H1 (cell line): Measurements from ENCODE around the gene PTGDR2. TPM values are rescaled to one million over a fixed set of nuclear protein-coding genes. Genes with fewer than 3 reads are reported as not detected.

ENCODE experiments used
- CTCF ChIA-PET: fragments of 300-600 bp; sonication (Branson Sonifier 250); formaldehyde crosslinking; loops from one replicate; lab custom pipeline; 2021; ENCODE audit not compliant: partially characterized antibody; lab: Charles Lee
- POLR2A ChIA-PET: fragments of 300-600 bp; sonication (Branson Sonifier 250); formaldehyde crosslinking; loops from one replicate; lab custom pipeline; 2021; ENCODE audit warnings: inconsistent platforms; ENCODE audit not compliant: partially characterized antibody; lab: Charles Lee
- DNase-seq, 2 experiments: peaks; one replicate each; pipeline versions ENCODE4 v3.0.0 to v3.0.0-alpha.2; 2010 to 2022; ENCODE audit warnings: low spot score in 2 of 2, low read depth in 1 of 2, mixed read lengths in 1 of 2
- FAIRE-seq: peaks from 2 replicates; lab custom pipeline; 2011; peaks lifted over from hg19 to GRCh38; lab: Jason Lieb, UNC
- H2AFZ ChIP-seq: 2 replicates; pipeline ENCODE4 v1.8.1; 2012; ENCODE audit warnings: low read length, inconsistent platforms
- H2AK5ac ChIP-seq: 2 replicates; pipeline ENCODE4 v1.6.1; 2013; ENCODE audit warnings: low read depth, low read length
- H2BK120ac ChIP-seq: replicated peaks from 2 replicates; pipeline ENCODE3; 2013; ENCODE audit warnings: low read depth, low read length, inconsistent platforms
- H2BK12ac ChIP-seq: 2 replicates; pipeline ENCODE4 v1.6.1; 2013; ENCODE audit warnings: low read depth, low read length
- H2BK15ac ChIP-seq: 2 replicates; pipeline ENCODE4 v1.6.1; 2013; ENCODE audit warnings: low read length
- H2BK20ac ChIP-seq: 2 replicates; pipeline ENCODE4 v1.6.1; 2013; ENCODE audit warnings: low read length
- H2BK5ac ChIP-seq: 2 replicates; pipeline ENCODE4 v1.6.1; 2013; ENCODE audit warnings: low read depth, low read length
- H3K14ac ChIP-seq: 2 replicates; pipeline ENCODE4 v1.6.1; 2013; ENCODE audit warnings: inconsistent platforms; ENCODE audit not compliant: insufficient read length
- H3K18ac ChIP-seq: 2 replicates; pipeline ENCODE4 v1.6.1; 2013; ENCODE audit warnings: low read length; ENCODE audit errors: extremely low read depth
- H3K23ac ChIP-seq: 2 replicates; pipeline ENCODE4 v1.6.1; 2013; ENCODE audit warnings: inconsistent platforms; ENCODE audit not compliant: insufficient read length
- H3K23me2 ChIP-seq: 2 replicates; pipeline ENCODE4 v1.6.1; 2013; ENCODE audit warnings: low read depth, low read length
- H3K27ac ChIP-seq: 2 replicates; pipeline ENCODE4 v1.6.1; 2011; ENCODE audit warnings: low read depth, low read length, inconsistent platforms
- H3K27me3 ChIP-seq, 4 experiments: replicated peaks in 1 of 4; 1 replicate in 1 of 4; 2 replicates in 3 of 4; pipeline versions ENCODE4 v1.6.1 to v1.8.1; 2011 to 2013; ENCODE audit warnings: low read length in 3 of 4, mild to moderate bottlenecking in 3 of 4, inconsistent platforms in 2 of 4, mixed read lengths in 2 of 4, moderate library complexity in 1 of 4; ENCODE audit not compliant: control insufficient read depth in 3 of 4, insufficient read depth in 3 of 4; ENCODE audit errors: extremely low read depth in 1 of 4
- H3K36me3 ChIP-seq, 4 experiments: 2 replicates each; pipeline versions ENCODE4 v1.6.1 to v1.8.1; 2011 to 2013; ENCODE audit warnings: mild to moderate bottlenecking in 4 of 4, low read length in 3 of 4, moderate library complexity in 2 of 4, control low read depth in 1 of 4, inconsistent platforms in 1 of 4; ENCODE audit not compliant: insufficient read depth in 4 of 4, control insufficient read depth in 2 of 4
- H3K4ac ChIP-seq: replicated peaks from 2 replicates; pipeline ENCODE3; 2013; ENCODE audit warnings: low read length, low read depth, mixed read lengths, inconsistent platforms; ENCODE audit not compliant: insufficient read length
- H3K4me1 ChIP-seq, 4 experiments: replicated peaks in 1 of 4; 1 replicate in 1 of 4; 2 replicates in 3 of 4; pipeline versions ENCODE4 v1.6.1 to v1.8.1; 2011 to 2013; ENCODE audit warnings: low read length in 3 of 4, inconsistent platforms in 2 of 4, mixed read lengths in 1 of 4; ENCODE audit not compliant: insufficient read depth in 4 of 4, control insufficient read depth in 3 of 4
- H3K4me2 ChIP-seq, 2 experiments: 2 replicates each; pipeline versions ENCODE4 v1.6.1 to v1.8.1; 2011 to 2013; ENCODE audit warnings: low read depth in 2 of 2, low read length in 2 of 2, control low read depth in 1 of 2, inconsistent platforms in 1 of 2, mild to moderate bottlenecking in 1 of 2; ENCODE audit not compliant: insufficient read depth in 1 of 2
- H3K4me3 ChIP-seq, 4 experiments: fragments of 200-600, 300-600 bp in 1 of 4; sonication (generic), shearing (Covaris generic), sonication (Bioruptor Twin) in 1 of 4; 2 replicates each; pipeline versions ENCODE4 v1.5.1 to v1.8.1; 2011 to 2016; ENCODE audit warnings: low read length in 4 of 4, low read depth in 3 of 4, control low read depth in 2 of 4, inconsistent platforms in 2 of 4, mild to moderate bottlenecking in 2 of 4, mixed read lengths in 1 of 4, moderate library complexity in 1 of 4; ENCODE audit not compliant: insufficient read depth in 2 of 4; ENCODE audit errors: extremely low read depth in 1 of 4
- H3K56ac ChIP-seq: replicated peaks from 2 replicates; pipeline ENCODE3; 2013; ENCODE audit warnings: low read depth, mild to moderate bottlenecking, mixed read lengths, low read length, inconsistent platforms; ENCODE audit not compliant: insufficient read length
- H3K79me1 ChIP-seq: 2 replicates; pipeline ENCODE4 v1.6.1; 2013; ENCODE audit warnings: low read depth, low read length, control low read depth
- H3K79me2 ChIP-seq, 2 experiments: 2 replicates each; pipeline versions ENCODE4 v1.6.1 to v1.8.1; 2012 to 2013; ENCODE audit warnings: low read length in 2 of 2, mild to moderate bottlenecking in 2 of 2, inconsistent platforms in 1 of 2; ENCODE audit not compliant: insufficient read depth in 2 of 2, control insufficient read depth in 1 of 2
- H3K9ac ChIP-seq, 4 experiments: replicated peaks in 1 of 4; 1 replicate in 1 of 4; 2 replicates in 3 of 4; pipeline versions ENCODE4 v1.6.1 to v1.8.1; 2011 to 2013; ENCODE audit warnings: low read depth in 3 of 4, low read length in 3 of 4, control low read depth in 2 of 4, mild to moderate bottlenecking in 2 of 4, moderate library complexity in 2 of 4, inconsistent platforms in 1 of 4; ENCODE audit errors: extremely low read depth in 1 of 4
- H3K9me3 ChIP-seq, 2 experiments: 2 replicates each; pipeline versions ENCODE4 v1.6.1 to v1.8.1; 2012 to 2013; ENCODE audit warnings: mild to moderate bottlenecking in 2 of 2, moderate library complexity in 2 of 2, control low read depth in 1 of 2, inconsistent platforms in 1 of 2, low read depth in 1 of 2, low read length in 1 of 2, mixed read lengths in 1 of 2; ENCODE audit not compliant: insufficient read depth in 2 of 2
- H4K20me1 ChIP-seq, 2 experiments: replicated peaks in 1 of 2; 2 replicates each; pipeline versions ENCODE3 to v1.8.1; 2011 to 2013; ENCODE audit warnings: inconsistent platforms in 2 of 2, low read length in 2 of 2, mild to moderate bottlenecking in 1 of 2; ENCODE audit not compliant: insufficient read depth in 2 of 2, control insufficient read depth in 1 of 2
- H4K5ac ChIP-seq: 2 replicates; pipeline ENCODE4 v1.6.1; 2013; ENCODE audit warnings: low read length, low read depth, mixed read lengths, inconsistent platforms; ENCODE audit not compliant: insufficient read length
- H4K8ac ChIP-seq: 2 replicates; pipeline ENCODE4 v1.8.0; 2013; ENCODE audit warnings: mild to moderate bottlenecking, moderate library complexity, low read length, inconsistent platforms; ENCODE audit not compliant: insufficient read depth; ENCODE audit errors: extremely low read depth
- H4K91ac ChIP-seq: replicated peaks from 2 replicates; pipeline ENCODE3; 2013; ENCODE audit warnings: low read length, mixed read lengths, inconsistent platforms; ENCODE audit not compliant: insufficient read length
- EGR1 ChIP-seq: IDR thresholded peaks from 2 replicates; pipeline ENCODE4 v1.6.1; 2011; ENCODE audit warnings: low read depth, low read length, borderline replicate concordance
- MAFK ChIP-seq: IDR thresholded peaks from 2 replicates; pipeline ENCODE4 v1.6.1; 2012; ENCODE audit warnings: low read depth, mild to moderate bottlenecking, improper control_type of control experiment, low read length
- WGBS, 2 experiments: shearing (Covaris generic) in 1 of 2; methylation state at CpG; one replicate each; pipeline versions ENCODE4 v1.1.6 to v1.1.7; 2013 to 2015; ENCODE audit warnings: low lambda C conversion rate in 2 of 2, mixed read lengths in 2 of 2, inconsistent platforms in 1 of 2, low coverage in 1 of 2, missing lambda C conversion rate in 1 of 2; ENCODE audit not compliant: insufficient replicate concordance in 2 of 2, insufficient coverage in 1 of 2, insufficient read length in 1 of 2; ENCODE audit errors: extremely low coverage in 1 of 2, missing lambda C conversion rate in 1 of 2; 5-methylcytosine and 5-hydroxymethylcytosine counted together
- polyA plus RNA-seq, 7 experiments: library from polyadenylated mRNA; depleted of rRNA in 3 of 7; stranded (reverse) in 5 of 7; unstranded in 2 of 7; fragments of >200 nt in 5 of 7; fragments of 200-250 nt in 2 of 7; gene quantifications; 1 replicate in 5 of 7; 2 replicates in 1 of 7; 4 replicates in 1 of 7; pipeline versions ENCODE4 v1.2.1 to v1.2.3, GENCODE V29; 2011 to 2013; ENCODE audit warnings: missing spikeins in 2 of 7, mixed read lengths in 2 of 7
- total RNA-seq: library from RNA; stranded (reverse); fragmentation: NEBNext Ultra II Directional; extraction: Animal tissue kit (Norgen Biotek cat#: 25700); gene quantifications from 2 replicates; pipeline ENCODE4 v1.2.1, GENCODE V29; 2021

The PTGDR2 gene
- total and polyA plus RNA-seq, 2 of the 8 experiments (the other 6 are each of a cell fraction or from before 2014, with no cell fraction given) = 0.20 TPM; not detected in 1

- WGBS, 2 experiments = 81% methylated on average over 14 of the region's 14 CpGs; no CpG with 5 or more reads in 1 of the 2 experiments
- TF ChIP-seq MAFK (peak; percentile 63), EGR1 (no peak)
- H3K14ac ChIP-seq = no peak overlapping the region
- H3K4me2 ChIP-seq = peak overlapping the region; percentile 58 to 99; a peak in 1 of 4 replicates
- peaks cover 2 to 4% of the 10 kb centered on the region in 2 experiments for H4K20me1 ChIP-seq
- H2AFZ ChIP-seq = peak overlapping the region; percentile 78; the same call in 1 of the 2 replicates
- H4K8ac ChIP-seq = peak overlapping the region; percentile 76
- peak overlapping the region; percentile 89 for H2BK12ac ChIP-seq
- peak overlapping the region; percentile 75 for H4K91ac ChIP-seq
- peak overlapping the region; percentile 96; the same call in 1 of the 2 replicates for H2BK15ac ChIP-seq
- POLR2A ChIA-PET = interaction anchor here (0.7 to 7.3 kb wide), 6 partner anchors 9 to 108 kb away, joined by 3 to 54 read pairs (median 4); partner anchors contain the start of genes PTGDR2 and ZP1
- no peak for FAIRE-seq
- H3K36me3 ChIP-seq = no peaks in the 10 kb centered on the region
- H4K5ac ChIP-seq = no peak overlapping the region
- H2BK5ac ChIP-seq = peak overlapping the region; percentile 83
- H3K56ac ChIP-seq = no peak overlapping the region
- DNase-seq = no peak
- no peaks in the 10 kb centered on the region; a peak in 1 of 7 replicates for H3K27me3 ChIP-seq
- H2BK120ac ChIP-seq = no peak overlapping the region
- H3K4me1 ChIP-seq = peaks cover 0 to 21% (median 7%) of the 10 kb centered on the region in 4 experiments; a peak in 6 of 7 replicates
- no peak overlapping the region for H3K4ac ChIP-seq
- peak overlapping the region; percentile 67 for H2AK5ac ChIP-seq
- H3K23me2 ChIP-seq = peaks cover 11% of the 10 kb centered on the region; the same call in 1 of the 2 replicates
- CTCF ChIA-PET = interaction anchor here (0.8 to 18.0 kb wide), 5 partner anchors 10 to 287 kb away, joined by 3 to 522 read pairs (median 4); partner anchors contain the start of gene PRPF19
- H3K9ac ChIP-seq = peak overlapping the region in 1 of 4 experiments; percentile 25; a peak in 2 of 7 replicates
- H3K18ac ChIP-seq = 0 out of 2 replicates have a peak overlapping the region, but pooled peaks have one; percentile 62
- H3K4me3 ChIP-seq = peak overlapping the region in 1 of 4 experiments; percentile 79; a peak in 1 of 8 replicates
- H3K9me3 ChIP-seq = no peaks in the 10 kb centered on the region
- H3K27ac ChIP-seq = peak overlapping the region; percentile 67; the same call in 1 of the 2 replicates
- peaks cover 19 to 37% of the 10 kb centered on the region in 2 experiments for H3K79me2 ChIP-seq
- H2BK20ac ChIP-seq = no peak overlapping the region
- peaks cover 2% of the 10 kb centered on the region for H3K79me1 ChIP-seq
- H3K23ac ChIP-seq = no peak overlapping the region
These were observed 15.0 kb downstream of the PTGDR2 start for GRCh38 chr11:60840470-60841430.
